Hepatocyte (in vitro differentiated cells): ENCODE results near the gene COL5A1. TPM values are rescaled to one million over a fixed set of nuclear protein-coding genes. Genes with fewer than 3 reads are reported as not detected.

ENCODE experiments used
- DNase-seq: peaks from one replicate; pipeline ENCODE4 v3.0.0-alpha.2; 2016; ENCODE audit warnings: low spot score
- H2AFZ ChIP-seq: fragments of 200-600 bp; sonication (generic); 2 replicates; pipeline ENCODE4 v1.6.0; 2016; ENCODE audit warnings: antibody characterized with exemption, mild to moderate bottlenecking
- H3K27ac ChIP-seq: fragments of 200-600 bp; sonication (generic); 2 replicates; pipeline ENCODE4 v1.5.1; 2016; ENCODE audit warnings: mild to moderate bottlenecking
- H3K27me3 ChIP-seq: fragments of 200-600 bp; sonication (generic); 2 replicates; pipeline ENCODE4 v1.6.1; 2016
- H3K36me3 ChIP-seq: fragments of 200-600 bp; sonication (generic); replicated peaks from 2 replicates; pipeline ENCODE4 v1.5.1; 2016; ENCODE audit warnings: low read depth; ENCODE audit not compliant: insufficient read depth
- H3K4me1 ChIP-seq: fragments of 200-600 bp; sonication (generic); 2 replicates; pipeline ENCODE4 v1.5.1; 2016; ENCODE audit warnings: mild to moderate bottlenecking, moderate library complexity; ENCODE audit not compliant: insufficient read depth
- H3K4me2 ChIP-seq: fragments of 200-600 bp; sonication (generic); 2 replicates; pipeline ENCODE4 v1.6.0; 2016
- H3K4me3 ChIP-seq: fragments of 200-600 bp; sonication (generic); 2 replicates; pipeline ENCODE4 v1.5.1; 2016; ENCODE audit warnings: mild to moderate bottlenecking
- H3K79me2 ChIP-seq: fragments of 200-600 bp; sonication (generic); 2 replicates; pipeline ENCODE4 v1.6.0; 2017; ENCODE audit warnings: mild to moderate bottlenecking
- H3K9me2 ChIP-seq: fragments of 200-600 bp; sonication (generic); replicated peaks from 2 replicates; pipeline ENCODE4 v1.6.0; 2017; ENCODE audit warnings: mild to moderate bottlenecking; ENCODE audit not compliant: insufficient read depth
- H3K9me3 ChIP-seq: fragments of 200-600 bp; sonication (generic); 2 replicates; pipeline ENCODE4 v1.5.1; 2016; ENCODE audit warnings: low read depth, mild to moderate bottlenecking
- H4K20me1 ChIP-seq: fragments of 200-600 bp; sonication (generic); 2 replicates; pipeline ENCODE4 v1.6.0; 2016; ENCODE audit warnings: mild to moderate bottlenecking; ENCODE audit not compliant: insufficient read depth, poor library complexity, severe bottlenecking
- CTCF ChIP-seq: fragments of 200-600 bp; sonication (generic); IDR thresholded peaks from 2 replicates; pipeline ENCODE4 v1.5.1; 2016; ENCODE audit warnings: antibody characterized with exemption, mild to moderate bottlenecking; ENCODE audit not compliant: poor library complexity
- EZH2 ChIP-seq: fragments of 200-600 bp; sonication (generic); IDR thresholded peaks from 2 replicates; pipeline ENCODE4 v1.6.1; 2016; ENCODE audit warnings: antibody characterized with exemption, mild to moderate bottlenecking, borderline replicate concordance
- EZH2phosphoT487 ChIP-seq: fragments of 200-600 bp; sonication (generic); IDR thresholded peaks from one replicate; pipeline ENCODE4 v1.6.1; 2018; ENCODE audit warnings: antibody characterized with exemption, mild to moderate bottlenecking, low read depth, moderate library complexity; ENCODE audit not compliant: unreplicated experiment, severe bottlenecking
- WGBS: methylation state at CpG from one replicate; pipeline ENCODE4 v1.1.6; 2016; ENCODE audit warnings: low lambda C conversion rate; ENCODE audit errors: missing lambda C conversion rate; 5-methylcytosine and 5-hydroxymethylcytosine counted together
- polyA plus RNA-seq: library from polyadenylated mRNA; unstranded; fragments of >200 nt; fragmentation: Nextera tagmentation; extraction: Ambion mirVana; gene quantifications from 2 replicates; pipeline ENCODE4 v1.2.1, GENCODE V29; 2016
- total RNA-seq: library from RNA; depleted of rRNA; stranded (reverse); fragments of >200 nt; gene quantifications from 2 replicates; pipeline ENCODE4 v1.2.3, GENCODE V29; 2014

COL5A1 gene
- total and polyA plus RNA-seq, 2 experiments from 2014 or later: 342 to 347 TPM

DNA sequence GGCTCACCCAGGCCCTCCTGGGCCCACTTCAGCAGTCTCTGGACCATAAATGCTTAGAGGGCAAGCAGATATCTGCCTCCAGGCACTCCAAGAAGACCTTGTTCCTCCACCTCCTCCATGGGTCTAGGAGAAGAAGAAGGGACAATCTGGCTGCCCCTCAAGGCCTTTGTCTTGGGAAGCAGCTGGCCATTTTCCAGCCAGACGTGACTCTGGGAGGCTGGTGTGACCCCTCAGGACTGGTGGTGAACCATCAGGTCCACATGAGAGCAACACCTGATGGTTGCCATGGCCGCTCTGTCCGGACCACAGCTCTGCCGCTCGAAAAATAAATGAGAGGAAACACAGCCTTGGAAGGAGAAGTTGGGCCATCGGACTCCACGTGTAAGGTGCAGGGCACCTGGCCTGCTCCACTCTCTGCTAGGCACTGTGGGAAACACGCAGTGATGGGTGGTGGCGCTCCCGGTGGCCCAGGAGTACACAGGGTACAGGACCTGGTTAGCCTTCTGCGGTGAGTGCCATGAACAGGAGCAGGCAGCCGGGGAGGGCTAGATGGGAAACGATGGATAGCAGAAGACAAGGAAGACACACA is 3.0 kb upstream of the COL5A1 start:
- 92% methylated on average over 13 of the region's 13 CpGs for WGBS
- no peaks in the 10 kb centered on the region for H3K27me3 ChIP-seq
- no peak for TF ChIP-seq EZH2phosphoT487
- H4K20me1 ChIP-seq: peaks cover 9% of the 10 kb centered on the region
- peaks cover 17% of the 10 kb centered on the region for H3K79me2 ChIP-seq
- H3K4me2 ChIP-seq: no peak overlapping the region
- H2AFZ ChIP-seq: no peak overlapping the region
- no peaks in the 10 kb centered on the region for H3K9me3 ChIP-seq
- H3K9me2 ChIP-seq: no peaks in the 10 kb centered on the region
- no peak overlapping the region for H3K27ac ChIP-seq
- peaks cover 25% of the 10 kb centered on the region for H3K4me1 ChIP-seq
- no peak overlapping the region for H3K4me3 ChIP-seq
- no peaks in the 10 kb centered on the region for H3K36me3 ChIP-seq
- no peak for DNase-seq

DNA sequence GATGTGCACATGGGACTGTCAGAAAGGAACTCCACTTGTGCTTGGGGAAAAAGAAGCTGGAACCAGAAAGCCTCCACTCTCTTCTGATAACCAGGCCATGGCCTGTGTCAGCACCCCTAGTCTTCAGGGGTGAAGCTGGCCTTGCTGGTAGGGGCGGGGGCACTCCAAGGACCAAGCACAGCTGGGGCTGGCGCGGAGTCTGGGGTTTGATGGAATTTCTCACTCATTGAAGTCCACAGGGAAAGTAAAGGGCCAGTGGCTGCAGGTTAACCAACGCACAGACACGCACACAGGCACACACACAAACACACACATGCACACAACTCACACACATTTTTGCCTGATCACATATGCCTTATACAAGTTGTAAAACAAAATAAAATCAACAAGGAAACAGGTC is 1.6 kb upstream of the COL5A1 start:
- TF ChIP-seq EZH2 (no peak), CTCF (no peak), EZH2phosphoT487 (no peak)
- H3K4me3 ChIP-seq: no peak overlapping the region
- H3K79me2 ChIP-seq: peaks cover 22% of the 10 kb centered on the region
- 94% methylated on average over 5 of the region's 5 CpGs for WGBS
- peak overlapping the region; percentile 81 for H3K4me2 ChIP-seq
- H3K9me2 ChIP-seq: no peaks in the 10 kb centered on the region
- peak overlapping the region; percentile 83 for H3K27ac ChIP-seq
- DNase-seq: no peak
- H4K20me1 ChIP-seq: peaks cover 15% of the 10 kb centered on the region
- H3K4me1 ChIP-seq: peaks cover 25% of the 10 kb centered on the region
- H3K27me3 ChIP-seq: no peaks in the 10 kb centered on the region
- H3K9me3 ChIP-seq: no peaks in the 10 kb centered on the region
- no peaks in the 10 kb centered on the region for H3K36me3 ChIP-seq
- H2AFZ ChIP-seq: no peak overlapping the region

DNA sequence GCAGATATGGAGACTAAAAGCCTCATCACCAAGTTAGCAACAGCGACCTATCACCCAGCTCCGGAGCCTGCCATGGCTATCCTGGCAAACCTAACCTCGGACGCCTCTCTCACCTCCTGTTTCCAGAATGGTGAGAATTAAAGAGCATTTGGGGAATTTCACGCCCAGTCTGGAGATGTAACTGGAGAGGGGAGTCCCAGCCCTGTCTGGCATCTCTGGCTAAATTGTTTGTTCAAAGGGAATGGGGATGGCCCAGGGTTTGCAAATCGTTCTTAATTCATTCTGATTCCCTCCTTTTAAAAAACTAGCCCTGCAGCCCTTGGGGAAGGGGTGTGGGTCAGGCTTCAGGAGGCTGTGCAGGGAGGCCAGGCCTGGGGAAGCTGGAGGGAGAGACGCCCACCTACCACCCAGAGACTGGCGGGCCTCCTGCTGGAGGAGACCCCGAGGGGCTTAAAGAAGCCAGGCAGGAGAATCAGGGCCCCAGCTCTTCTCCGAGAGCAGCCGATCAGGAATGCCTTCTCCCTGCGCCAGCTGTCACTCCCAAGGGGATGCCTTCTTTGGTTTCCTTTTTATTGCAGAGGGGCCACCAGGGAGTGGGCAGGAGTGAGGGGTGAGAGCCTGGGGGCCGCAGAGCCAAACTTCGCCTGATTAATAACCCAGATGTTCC is 964 bp upstream of the COL5A1 start:
- Histone ChIP-seq H3K4me1 (peaks cover 29% of the 10 kb centered on the region), H3K4me2 (peak overlapping the region; percentile 81), H3K27ac (peak overlapping the region; percentile 83), H3K36me3 (no peaks in the 10 kb centered on the region), H3K4me3 (no peak overlapping the region), H3K9me2 (no peaks in the 10 kb centered on the region), H3K9me3 (no peaks in the 10 kb centered on the region), H4K20me1 (peaks cover 21% of the 10 kb centered on the region), H3K79me2 (peaks cover 28% of the 10 kb centered on the region), H3K27me3 (no peaks in the 10 kb centered on the region), H2AFZ (no peak overlapping the region)
- DNase-seq: no peak
- 49% methylated on average over 14 of the region's 14 CpGs for WGBS
- TF ChIP-seq CTCF (no peak), EZH2 (no peak), EZH2phosphoT487 (no peak)

- no peak overlapping the region for H2AFZ ChIP-seq
- peaks cover 40% of the 10 kb centered on the region for H3K4me1 ChIP-seq
- H4K20me1 ChIP-seq: peaks cover 35% of the 10 kb centered on the region
These were observed 384 bp downstream of the COL5A1 start for GRCh38 chr9:134641990-134642384.

More at GRCh38 chr9:134641990-134642384, 384 bp downstream of the COL5A1 start:
- peak overlapping the region; percentile 93 for H3K27ac ChIP-seq
- H3K36me3 ChIP-seq: no peaks in the 10 kb centered on the region
- peaks cover 42% of the 10 kb centered on the region for H3K79me2 ChIP-seq
- TF ChIP-seq EZH2 (no peak), EZH2phosphoT487 (no peak), CTCF (no peak)
- peak; percentile 40 for DNase-seq
- no peaks in the 10 kb centered on the region for H3K27me3 ChIP-seq
- peak overlapping the region; percentile 81 for H3K4me2 ChIP-seq
- H3K4me3 ChIP-seq: peak overlapping the region; percentile 80
- H3K9me3 ChIP-seq: no peaks in the 10 kb centered on the region
- WGBS: 3% methylated on average over 13 of the region's 58 CpGs
- H3K9me2 ChIP-seq: no peaks in the 10 kb centered on the region
